ENCODE data around the gene FSTL4.

The FSTL4 gene

DNA sequence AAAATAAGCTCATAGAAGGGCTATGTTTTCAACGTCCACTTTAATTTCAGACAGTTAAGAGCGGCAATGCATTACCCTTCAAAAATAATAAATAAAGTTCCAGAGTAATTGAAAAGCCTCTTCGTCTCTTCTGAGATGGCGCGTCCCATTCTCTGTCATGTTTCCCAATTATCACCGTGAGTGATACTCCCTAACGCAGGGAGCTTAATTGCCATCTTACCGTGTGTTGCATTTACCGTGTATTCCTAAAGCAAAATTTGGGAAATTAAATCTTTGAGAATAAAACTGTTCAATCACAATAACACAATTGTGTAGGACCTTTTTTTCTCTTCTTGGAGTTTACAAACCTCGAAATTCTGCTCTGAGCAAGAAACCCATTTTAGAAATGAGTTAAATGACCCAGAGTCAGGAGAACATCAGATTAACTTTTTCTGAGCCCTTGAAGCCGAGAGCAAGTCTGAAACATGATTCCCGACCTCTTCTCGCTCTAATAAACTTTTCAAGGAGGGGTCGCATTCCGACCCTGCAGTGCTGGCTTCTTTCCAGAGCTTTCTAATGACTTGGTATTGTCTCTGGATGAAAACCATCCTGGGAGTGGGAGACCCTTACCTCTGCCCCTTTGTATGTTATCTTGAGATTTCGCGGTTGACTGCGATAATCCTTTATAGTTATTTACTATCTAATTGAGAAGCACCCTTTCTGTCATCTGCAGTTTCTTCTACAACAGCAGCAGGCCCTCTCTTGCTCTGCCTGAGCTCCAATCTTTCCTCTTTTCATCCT, 251.5 kb downstream of the FSTL4 start:
- Mint-ChIP-seq H3K4me1 (no peaks in the 10 kb centered on the region), H3K9me3 (no peaks in the 10 kb centered on the region), H3K4me3 (no peak overlapping the region), H3K36me3 (no peaks in the 10 kb centered on the region), H3K27ac (no peak overlapping the region)
- DNase-seq (ENCODE audit: low spot score in 2 of 2) (no peak), ATAC-seq (no peak)

DNA sequence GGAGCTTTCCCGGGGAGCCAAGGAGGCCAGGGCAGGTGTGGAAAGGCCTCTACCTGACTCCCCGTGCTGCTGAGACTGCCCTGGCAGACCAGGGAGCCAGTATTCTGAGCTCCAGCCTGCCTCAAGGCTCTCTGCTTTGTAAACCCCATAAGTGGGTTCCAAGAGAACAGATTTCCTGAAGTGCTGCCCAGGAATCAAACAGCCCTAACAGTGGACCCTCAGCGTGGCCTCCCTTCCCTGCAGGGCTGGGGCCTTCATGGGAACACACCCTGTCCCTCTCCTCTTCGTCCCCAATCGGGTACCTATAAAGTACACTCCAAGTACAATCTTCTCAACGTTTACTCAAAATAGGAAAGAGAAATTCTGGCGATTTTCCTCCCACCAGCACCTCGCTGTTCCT, 252.5 kb downstream of the FSTL4 start:
- H3K9me3 Mint-ChIP-seq, result no peaks in the 10 kb centered on the region

DNA sequence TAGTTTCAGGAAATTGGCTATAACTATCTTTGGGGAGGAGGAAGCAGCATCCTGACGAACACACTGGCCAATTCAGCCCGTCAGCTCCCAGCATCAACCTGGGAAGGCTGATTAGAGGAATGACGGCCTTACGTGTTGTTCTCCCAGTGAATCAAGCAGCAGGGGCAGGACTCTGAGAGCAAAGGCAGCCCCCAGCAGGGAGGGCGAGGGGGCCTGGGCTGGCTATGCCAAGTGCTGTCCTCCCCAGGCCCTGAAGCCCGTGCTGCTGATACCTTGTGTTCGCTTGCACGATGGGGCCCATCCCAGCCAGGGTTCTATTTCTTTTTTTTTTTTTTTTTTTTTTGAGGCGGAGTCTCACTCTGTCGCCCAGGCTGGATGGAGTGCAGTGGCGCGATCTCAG, 254.1 kb downstream of the FSTL4 start:
- Mint-ChIP-seq H3K4me1 (no peaks in the 10 kb centered on the region), H3K27ac (no peak overlapping the region), H3K4me3 (no peak overlapping the region), H3K9me3 (no peaks in the 10 kb centered on the region), H3K36me3 (no peaks in the 10 kb centered on the region)
- ATAC-seq (no peak), DNase-seq (ENCODE audit: low spot score in 2 of 2) (no peak)

More for the DNA sequence above, 252.5 kb downstream of the FSTL4 start:
- DNase-seq (ENCODE audit: low spot score in 2 of 2) (no peak), ATAC-seq (no peak)
- no peaks in the 10 kb centered on the region for H3K36me3 Mint-ChIP-seq
- no peak overlapping the region for H3K4me3 Mint-ChIP-seq
- H3K27ac Mint-ChIP-seq, result no peak overlapping the region
- no peaks in the 10 kb centered on the region for H3K4me1 Mint-ChIP-seq

DNA sequence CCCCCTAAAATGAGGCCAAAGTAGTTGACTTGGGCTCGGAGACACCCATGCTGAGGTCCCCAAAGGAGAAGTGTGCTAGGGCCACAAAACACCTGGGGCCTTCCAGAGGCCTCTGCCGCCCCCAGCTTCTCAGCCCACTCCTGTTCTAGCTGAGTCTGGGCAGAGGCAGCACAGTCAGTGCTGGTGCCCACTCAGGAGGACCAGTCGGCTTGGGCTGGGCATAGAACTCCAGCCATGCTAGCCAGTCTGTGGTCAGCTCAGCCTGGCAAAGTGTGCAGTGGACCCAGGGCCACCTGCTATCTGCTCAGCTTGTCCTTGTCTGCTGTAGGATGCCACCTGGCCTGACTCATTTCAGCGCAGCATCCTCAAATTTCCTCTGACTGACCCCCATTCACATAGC, 254.6 kb downstream of the FSTL4 start:
- Mint-ChIP-seq H3K27ac (no peak overlapping the region), H3K4me3 (no peak overlapping the region), H3K9me3 (no peaks in the 10 kb centered on the region), H3K4me1 (no peaks in the 10 kb centered on the region), H3K36me3 (no peaks in the 10 kb centered on the region)
- DNase-seq (ENCODE audit: low spot score in 2 of 2) (peak in 1 of 2 donors; percentile 17), ATAC-seq (no peak)

DNA sequence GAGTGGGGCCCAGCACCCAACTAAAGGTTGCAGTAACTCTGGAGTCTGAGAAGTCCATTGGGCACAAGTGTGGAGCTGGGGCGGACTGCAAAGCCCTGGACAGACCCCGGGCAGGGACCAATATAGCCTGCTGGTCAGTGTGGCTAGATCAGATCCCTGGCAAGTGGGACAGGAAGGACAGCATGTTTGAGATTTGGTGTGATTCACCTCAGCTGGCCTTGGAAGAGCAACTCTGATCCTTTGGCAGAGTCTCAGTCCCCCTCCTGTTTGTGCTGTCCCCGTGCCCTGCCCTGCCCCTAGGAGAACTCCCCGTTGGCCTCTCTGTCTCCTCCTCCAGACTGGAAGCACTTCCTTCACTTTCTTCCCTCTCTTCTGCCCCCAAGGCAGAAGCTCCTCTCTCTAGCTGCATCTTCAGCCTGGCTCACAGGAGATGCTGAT, 255.3 kb downstream of the FSTL4 start:
- DNase-seq (ENCODE audit: low spot score in 2 of 2) (peak in 1 of 2 donors; percentile 7), ATAC-seq (peak; percentile 5)
- Mint-ChIP-seq H3K27ac (no peak overlapping the region), H3K36me3 (no peaks in the 10 kb centered on the region), H3K9me3 (no peaks in the 10 kb centered on the region), H3K4me1 (no peaks in the 10 kb centered on the region), H3K4me3 (no peak overlapping the region)

DNA sequence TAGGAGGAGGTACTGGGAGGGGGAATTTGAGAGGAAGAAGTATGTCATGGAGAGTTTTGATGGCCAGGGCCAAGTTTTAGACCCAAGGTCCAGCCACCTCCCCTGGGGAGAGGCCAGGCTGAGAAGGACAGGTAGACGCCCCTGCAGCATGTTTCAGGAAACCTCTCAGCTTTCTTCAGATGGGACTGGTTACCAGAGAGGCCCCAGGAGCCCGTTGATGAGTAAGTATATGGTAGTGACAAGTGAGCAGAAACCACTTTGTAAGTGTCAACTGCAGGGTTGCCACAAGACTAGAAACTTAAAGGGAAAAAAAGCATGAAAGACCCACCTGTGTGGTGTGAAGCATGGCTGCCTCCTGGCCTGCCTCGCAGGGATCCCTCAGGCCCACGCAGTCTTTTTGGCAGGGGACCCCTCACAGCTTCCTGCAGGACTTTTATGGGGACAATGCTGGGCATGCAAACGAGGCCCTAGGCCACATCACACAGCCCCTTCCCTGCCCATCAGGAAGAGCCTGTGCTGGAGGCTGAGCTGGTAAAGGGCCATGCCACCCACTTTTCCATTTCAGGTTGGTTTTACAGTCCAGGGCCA, 255.9 kb downstream of the FSTL4 start:
- ATAC-seq, result peak; percentile 45
- H3K27ac Mint-ChIP-seq, result no peak overlapping the region
- H3K4me3 Mint-ChIP-seq, result no peak overlapping the region
- H3K9me3 Mint-ChIP-seq, result no peaks in the 10 kb centered on the region
- H3K4me1 Mint-ChIP-seq, result no peaks in the 10 kb centered on the region
- peak in 1 of 2 donors; percentile 43 for DNase-seq (ENCODE audit: low spot score in 2 of 2)
- no peaks in the 10 kb centered on the region for H3K36me3 Mint-ChIP-seq

DNA sequence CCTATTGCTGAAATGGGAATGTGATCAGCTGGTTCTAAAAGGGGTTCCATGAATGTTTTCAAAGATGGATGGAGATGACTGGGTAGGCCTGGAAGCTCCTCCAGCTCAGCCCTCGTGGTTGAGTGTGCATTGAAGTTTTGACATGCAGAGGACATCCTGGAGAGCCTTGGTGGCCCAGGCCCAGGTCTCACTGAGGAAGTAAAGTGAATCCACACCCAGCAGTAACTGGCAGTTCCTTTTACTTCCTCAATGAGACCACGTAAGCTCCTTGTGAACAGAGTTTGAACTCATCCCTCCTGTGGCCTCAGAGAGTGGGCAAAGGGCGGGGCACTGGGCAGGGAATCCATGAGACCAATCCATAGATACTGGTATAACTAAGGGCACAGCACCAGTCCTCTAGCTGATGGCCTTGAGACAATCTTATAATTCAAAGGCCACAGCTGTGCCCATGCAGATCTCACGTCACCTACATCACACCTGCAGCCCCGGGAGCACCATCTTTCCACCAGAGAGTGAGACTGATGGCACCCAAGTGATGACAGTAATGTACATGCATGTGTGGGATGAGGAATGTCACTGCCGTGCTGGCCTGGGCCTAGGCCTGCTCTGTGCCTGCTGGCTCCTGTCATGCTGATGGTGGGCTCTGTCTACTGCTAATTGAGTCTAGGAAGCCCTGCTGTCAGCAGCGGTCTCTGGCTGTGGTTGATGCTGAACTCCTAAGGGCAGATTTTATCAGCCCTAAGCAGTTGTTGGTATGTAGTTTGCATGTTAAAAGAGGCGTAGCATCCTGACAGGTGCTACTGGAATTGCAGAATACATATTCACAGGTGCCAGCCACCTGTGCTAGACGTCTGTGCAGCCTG, 257.8 kb downstream of the FSTL4 start:
- Mint-ChIP-seq H3K4me3 (no peak overlapping the region), H3K36me3 (no peaks in the 10 kb centered on the region), H3K27ac (no peak overlapping the region), H3K4me1 (no peaks in the 10 kb centered on the region), H3K9me3 (no peaks in the 10 kb centered on the region)
- ATAC-seq (peak; percentile 12), DNase-seq (ENCODE audit: low spot score in 2 of 2) (no peak)

DNA sequence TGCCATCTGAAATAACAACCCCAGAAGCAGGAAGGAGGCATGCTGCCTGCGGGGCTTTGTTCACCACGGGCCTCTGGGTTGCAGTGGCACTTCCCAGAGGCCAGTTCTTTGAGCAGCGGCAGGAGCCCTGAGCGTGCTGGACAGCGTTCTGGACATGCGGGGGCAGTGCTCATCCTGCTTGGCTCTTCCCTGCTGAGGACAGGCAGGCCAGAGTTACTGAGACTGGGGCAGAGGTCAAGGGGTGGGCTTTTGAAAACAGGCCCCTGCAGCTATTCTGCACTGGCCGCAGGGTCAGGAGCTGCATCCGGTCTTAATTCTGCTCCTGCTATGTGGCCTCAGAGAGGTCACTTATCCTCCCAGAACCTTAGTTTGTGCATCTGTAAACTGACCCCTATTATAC, 258.6 kb downstream of the FSTL4 start:
- DNase-seq (ENCODE audit: low spot score in 2 of 2) (no peak), ATAC-seq (no peak)
- no peaks in the 10 kb centered on the region for H3K4me1 Mint-ChIP-seq
- H3K4me3 Mint-ChIP-seq, result no peak overlapping the region
- no peaks in the 10 kb centered on the region for H3K9me3 Mint-ChIP-seq
- H3K27ac Mint-ChIP-seq, result no peak overlapping the region
- H3K36me3 Mint-ChIP-seq, result no peaks in the 10 kb centered on the region

DNA sequence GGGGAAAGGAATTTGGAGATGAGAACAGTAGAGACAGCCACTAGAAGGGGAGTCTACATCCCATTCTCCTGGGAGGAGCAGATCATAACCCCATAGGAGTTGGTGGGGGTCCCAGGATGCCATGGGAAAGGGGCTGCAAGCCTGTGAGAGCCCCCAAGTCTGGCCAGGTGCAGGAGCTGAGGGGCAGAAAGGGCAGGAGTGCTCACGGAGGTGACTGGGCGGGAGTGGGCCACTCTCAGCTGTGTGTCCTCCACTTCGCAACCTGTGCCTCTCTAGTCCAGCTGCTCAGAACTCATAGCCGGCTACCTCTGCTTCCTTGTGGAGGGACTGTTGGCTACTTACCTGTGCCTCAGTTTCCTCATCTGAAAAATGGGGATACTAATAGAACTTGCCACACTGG, 263.9 kb downstream of the FSTL4 start:
- no peaks in the 10 kb centered on the region for H3K36me3 Mint-ChIP-seq
- H3K9me3 Mint-ChIP-seq, result no peaks in the 10 kb centered on the region
- ATAC-seq (peak; percentile 37), DNase-seq (ENCODE audit: low spot score in 2 of 2) (no peak)
- no peak overlapping the region for H3K27ac Mint-ChIP-seq
- no peak overlapping the region for H3K4me3 Mint-ChIP-seq
- H3K4me1 Mint-ChIP-seq, result no peaks in the 10 kb centered on the region

DNA sequence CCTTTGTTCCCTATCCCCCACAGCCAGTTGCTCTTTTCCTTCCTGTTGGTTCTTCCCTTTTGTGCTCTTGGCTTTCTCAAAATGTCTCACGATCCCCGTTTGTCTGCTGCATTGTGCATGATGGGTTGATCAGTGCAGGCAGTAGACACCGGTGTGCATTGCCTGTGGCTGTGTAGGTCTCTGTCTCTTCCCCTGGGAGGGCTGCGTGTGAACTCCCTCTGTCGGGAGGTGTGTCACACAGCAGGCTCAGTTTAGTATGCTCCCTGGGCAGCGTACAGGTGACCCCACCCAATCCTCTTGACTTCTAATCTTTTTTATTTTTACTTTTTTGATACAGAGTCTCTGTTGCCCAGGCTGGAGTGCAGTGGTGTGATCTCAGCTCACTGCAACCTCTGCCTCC, 265.3 kb downstream of the FSTL4 start:
- Mint-ChIP-seq H3K4me3 (no peak overlapping the region), H3K27ac (no peak overlapping the region), H3K36me3 (no peaks in the 10 kb centered on the region), H3K4me1 (no peaks in the 10 kb centered on the region), H3K9me3 (no peaks in the 10 kb centered on the region)
- ATAC-seq (peak; percentile 36), DNase-seq (ENCODE audit: low spot score in 2 of 2) (no peak)

DNA sequence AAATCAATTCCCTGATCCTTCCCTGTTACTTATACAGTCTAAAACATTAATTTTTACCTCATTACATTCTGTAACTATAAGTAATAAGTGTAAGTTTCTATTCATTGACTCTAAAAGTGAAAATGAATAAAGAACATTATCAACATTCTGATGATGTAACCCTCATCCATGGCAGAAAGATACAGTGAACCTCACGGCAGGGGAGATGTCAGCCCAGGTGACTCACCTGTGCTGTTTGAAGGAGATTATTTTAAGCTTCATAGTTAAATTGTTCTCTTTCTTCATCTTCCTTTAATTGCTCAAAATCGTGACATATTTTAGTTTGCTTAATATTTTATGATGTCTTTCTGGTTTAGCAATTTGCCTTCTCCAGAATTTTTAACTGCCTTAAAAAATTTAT, 268.1 kb downstream of the FSTL4 start:
- ATAC-seq, result no peak
- H3K27ac Mint-ChIP-seq, result no peak overlapping the region
- DNase-seq (ENCODE audit: low spot score in 2 of 2), result no peak

DNA sequence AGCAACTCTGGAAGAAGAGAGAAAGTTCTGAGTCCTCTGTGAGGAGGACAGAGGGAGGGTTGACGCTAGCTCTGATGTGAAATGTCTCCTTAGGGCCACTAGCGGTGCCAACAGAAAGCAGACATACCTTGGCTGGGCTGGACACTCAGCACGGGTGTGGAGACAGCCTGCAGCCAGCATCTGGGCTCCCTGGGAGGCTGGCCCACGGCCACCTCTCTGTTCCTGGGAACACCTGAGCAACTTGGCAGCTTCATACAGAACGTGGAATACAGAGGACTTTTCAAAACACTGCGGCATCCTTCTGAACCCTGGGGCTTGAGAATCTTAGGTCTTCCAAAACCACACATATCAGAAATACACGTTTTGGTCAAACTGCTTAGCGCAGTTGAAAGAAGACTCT, 269.1 kb downstream of the FSTL4 start:
- Mint-ChIP-seq H3K4me1 (no peaks in the 10 kb centered on the region), H3K4me3 (no peak overlapping the region), H3K36me3 (no peaks in the 10 kb centered on the region), H3K9me3 (no peaks in the 10 kb centered on the region), H3K27ac (no peak overlapping the region)
- ATAC-seq (no peak), DNase-seq (ENCODE audit: low spot score in 2 of 2) (no peak)

More for the DNA sequence above, 268.1 kb downstream of the FSTL4 start:
- Mint-ChIP-seq H3K9me3 (no peaks in the 10 kb centered on the region), H3K4me1 (no peaks in the 10 kb centered on the region), H3K4me3 (no peak overlapping the region), H3K36me3 (no peaks in the 10 kb centered on the region)

DNA sequence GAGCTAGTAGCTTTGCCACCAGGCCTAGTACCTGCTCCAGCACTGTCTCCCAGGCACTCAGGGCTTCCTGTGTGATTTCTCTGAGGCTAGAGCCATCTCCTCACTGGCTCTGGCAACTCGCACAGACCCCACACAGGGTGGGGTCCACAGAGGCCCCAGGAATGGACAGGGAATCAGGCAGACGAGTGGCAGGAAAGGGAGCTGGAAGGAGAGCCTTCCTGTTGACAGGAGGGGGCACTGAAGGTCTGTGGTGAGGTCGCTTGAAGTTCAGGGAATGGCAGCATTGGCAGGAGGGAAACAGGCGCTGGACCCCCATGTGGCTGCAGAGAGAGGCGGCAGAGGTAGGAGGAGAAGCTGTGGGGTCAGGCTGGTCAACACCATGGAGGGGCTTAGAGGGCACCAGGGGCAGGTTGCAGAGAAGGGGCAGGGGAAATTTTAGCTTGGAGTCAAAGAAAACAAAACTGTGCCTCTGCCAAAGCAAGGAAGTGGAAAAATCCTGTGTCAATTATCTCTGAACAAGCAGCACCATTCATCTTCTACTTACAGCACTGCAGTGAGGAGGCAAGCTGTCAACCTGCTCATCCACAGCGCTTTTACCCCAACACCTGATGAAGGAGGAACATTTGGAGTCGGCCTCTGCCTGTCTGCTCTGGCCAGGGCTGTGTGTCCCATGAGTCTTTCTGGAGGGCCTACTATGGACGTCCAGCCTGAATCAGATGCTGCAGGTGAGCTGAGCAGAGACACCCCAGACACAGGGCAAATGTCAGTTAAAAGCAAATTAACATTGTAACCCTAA, 270.2 kb downstream of the FSTL4 start:
- Mint-ChIP-seq H3K27ac (no peak overlapping the region), H3K4me1 (no peaks in the 10 kb centered on the region), H3K9me3 (no peaks in the 10 kb centered on the region), H3K36me3 (no peaks in the 10 kb centered on the region), H3K4me3 (no peak overlapping the region)
- no peak for ATAC-seq
- DNase-seq (ENCODE audit: low spot score in 2 of 2), result no peak

DNA sequence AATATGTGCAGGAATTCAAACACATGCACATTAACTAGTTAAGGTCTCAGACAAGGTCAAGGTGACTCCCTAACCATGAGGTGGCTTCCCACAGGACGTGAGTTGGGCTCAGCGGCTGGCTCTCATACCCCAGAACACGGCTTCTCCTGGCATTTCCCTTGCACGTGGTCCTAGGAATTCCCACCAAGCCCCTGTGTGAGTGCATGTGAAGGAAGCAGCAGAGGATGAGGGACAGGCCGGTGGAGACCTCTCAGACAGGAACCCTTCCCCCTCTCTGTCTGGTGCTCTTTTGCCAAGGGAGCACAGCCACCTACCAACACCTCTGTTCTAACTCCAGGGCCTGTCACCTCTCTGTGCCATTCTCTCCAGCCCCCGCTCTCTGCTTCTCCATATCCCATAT, 271.0 kb downstream of the FSTL4 start:
- DNase-seq (ENCODE audit: low spot score in 2 of 2), result no peak
- H3K4me3 Mint-ChIP-seq, result no peak overlapping the region
- no peak overlapping the region for H3K27ac Mint-ChIP-seq
- H3K9me3 Mint-ChIP-seq, result no peaks in the 10 kb centered on the region
- H3K36me3 Mint-ChIP-seq, result no peaks in the 10 kb centered on the region
- ATAC-seq, result no peak
- no peaks in the 10 kb centered on the region for H3K4me1 Mint-ChIP-seq

DNA sequence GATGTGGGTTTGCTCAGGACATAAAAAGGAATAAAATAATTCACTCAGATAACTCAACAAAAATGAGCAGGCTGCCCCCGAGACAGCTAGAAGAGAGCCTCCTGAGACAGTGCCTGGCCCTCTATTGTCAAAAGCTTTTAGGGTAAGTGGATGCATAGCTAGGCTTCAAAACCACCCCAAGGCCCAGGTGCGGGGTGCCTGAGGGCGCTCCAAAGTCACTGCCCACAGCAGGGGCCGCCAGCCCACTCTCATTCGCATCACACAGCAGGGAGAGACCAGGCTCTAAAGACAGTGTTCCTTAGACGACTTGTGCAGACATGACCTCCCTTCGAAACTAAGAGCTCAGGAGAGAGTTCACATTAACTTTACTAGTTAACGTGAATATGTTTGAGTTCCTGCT, 271.5 kb downstream of the FSTL4 start:
- H3K9me3 Mint-ChIP-seq, result no peaks in the 10 kb centered on the region
- no peak overlapping the region for H3K4me3 Mint-ChIP-seq
- H3K36me3 Mint-ChIP-seq, result no peaks in the 10 kb centered on the region
- DNase-seq (ENCODE audit: low spot score in 2 of 2), result no peak
- no peak for ATAC-seq
- H3K27ac Mint-ChIP-seq, result no peak overlapping the region
- H3K4me1 Mint-ChIP-seq, result no peaks in the 10 kb centered on the region

Measured in stimulated activated effector memory CD8-positive, alpha-beta T cell treated with anti-CD3 and anti-CD28 coated beads, Interleukin-12 subunit alpha, Interleukin-12 subunit beta, amount 100 ng/mL, for 72 hours (primary cell).